Amygdala (tissue), 56 donors: ENCODE measurements around the gene SPOCK1.
"Not testable (repeated sequence)": the region's sequence is repeated elsewhere in the genome, so short reads cannot be mapped to it uniquely, and the experiment has no call there.

Experiments
- DNase-seq, 56 donors: peaks; one replicate each; lab custom pipeline; 2025; lab: John Stamatoyannopoulos, UW

Gene SPOCK1

GRCh38 chr5:137280656-137281055, 218.5 kb downstream of the SPOCK1 start:
- DNase-seq, result no peak

- DNase-seq, result no peak
Observed at GRCh38 chr5:137279521-137280231, 219.4 kb downstream of the SPOCK1 start.

GRCh38 chr5:137278476-137278875, 220.7 kb downstream of the SPOCK1 start:
- DNase-seq, result no peak

- DNase-seq, result no peak
Observed at GRCh38 chr5:137275083-137275482, 224.0 kb downstream of the SPOCK1 start.

DNA sequence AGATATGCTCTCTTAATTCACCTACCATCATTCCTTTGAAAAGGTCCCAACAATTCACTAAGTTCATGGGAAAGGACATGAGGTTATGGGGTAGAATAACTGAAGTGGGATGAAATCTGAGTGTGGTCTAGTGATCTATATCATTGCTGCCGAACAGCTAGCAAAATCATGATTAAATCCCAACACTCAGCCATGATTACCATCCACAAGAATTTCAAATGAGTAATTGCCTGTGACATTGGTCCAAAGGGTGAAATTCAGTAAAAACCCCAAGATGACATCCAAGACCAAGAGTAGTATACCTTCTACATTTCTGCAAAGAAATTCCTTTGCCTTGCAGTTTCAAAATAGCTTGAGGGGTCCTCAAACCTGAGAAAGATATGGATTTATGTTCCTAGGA, 225.6 kb downstream of the SPOCK1 start:
- DNase-seq, result no peak

DNA sequence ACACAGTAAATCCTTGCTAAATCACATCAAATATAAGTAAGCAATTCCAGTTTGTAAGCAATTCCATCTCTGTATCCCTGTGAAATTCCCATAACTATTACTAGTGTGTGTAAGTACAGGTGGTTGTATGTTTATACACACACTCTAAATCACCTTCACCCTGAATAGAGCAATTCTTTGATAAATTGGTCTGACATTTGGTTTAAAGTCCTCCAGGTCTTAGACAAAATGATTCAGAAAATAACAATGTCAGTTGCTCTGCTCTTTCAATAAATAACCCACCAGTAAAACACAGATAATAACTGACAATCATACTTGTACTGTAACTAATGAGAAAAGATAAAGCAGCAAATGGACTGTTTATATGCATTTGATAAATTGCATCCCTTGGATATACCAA, 226.3 kb downstream of the SPOCK1 start:
- DNase-seq, result no peak

GRCh38 chr5:137269946-137270345, 229.2 kb downstream of the SPOCK1 start:
- DNase-seq, result no peak

DNA sequence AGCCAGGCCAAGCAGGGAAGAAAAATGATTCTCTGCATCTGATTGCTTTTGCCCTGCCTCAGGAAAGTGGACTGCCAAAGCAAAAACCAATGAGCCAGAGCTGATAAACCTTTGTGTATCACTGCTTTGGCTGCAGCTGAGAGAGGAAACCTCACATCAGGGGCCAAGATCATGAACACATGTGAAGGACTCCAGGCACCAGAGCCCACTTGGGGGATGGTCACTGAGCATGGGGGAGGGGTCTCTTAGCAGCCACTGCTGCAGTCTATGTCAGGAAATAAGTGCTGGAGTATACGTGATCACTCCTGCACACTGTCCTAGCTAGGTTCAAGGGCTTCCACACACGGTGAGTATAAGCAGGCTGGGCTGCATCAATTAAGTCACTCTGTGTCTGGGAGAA, 229.9 kb downstream of the SPOCK1 start:
- DNase-seq, result no peak

- no peak for DNase-seq
Observed at GRCh38 chr5:137268646-137269045, 230.5 kb downstream of the SPOCK1 start.

GRCh38 chr5:137266186-137266585, 232.9 kb downstream of the SPOCK1 start:
- DNase-seq, result no peak

DNA sequence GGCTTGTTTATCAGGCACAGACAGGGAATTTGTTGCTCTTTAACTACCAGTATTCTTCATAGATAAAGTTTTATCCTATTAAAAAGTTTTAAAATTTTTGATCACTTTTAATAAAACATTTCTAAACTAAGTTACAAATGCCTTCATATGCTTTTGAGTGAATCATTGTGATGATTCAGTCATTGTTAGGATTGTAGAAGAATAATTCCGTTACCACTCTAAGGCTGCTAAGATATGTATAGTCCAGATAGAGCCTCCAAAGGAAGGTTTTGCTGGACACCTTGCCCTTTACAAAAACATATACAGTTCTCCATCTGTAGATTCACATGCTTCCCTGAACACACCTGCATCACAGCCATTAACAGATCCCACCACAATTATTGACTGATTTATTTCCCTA, 233.7 kb downstream of the SPOCK1 start:
- DNase-seq, result no peak

- DNase-seq, result no peak
Observed at GRCh38 chr5:137264573-137264972, 234.6 kb downstream of the SPOCK1 start.

DNA sequence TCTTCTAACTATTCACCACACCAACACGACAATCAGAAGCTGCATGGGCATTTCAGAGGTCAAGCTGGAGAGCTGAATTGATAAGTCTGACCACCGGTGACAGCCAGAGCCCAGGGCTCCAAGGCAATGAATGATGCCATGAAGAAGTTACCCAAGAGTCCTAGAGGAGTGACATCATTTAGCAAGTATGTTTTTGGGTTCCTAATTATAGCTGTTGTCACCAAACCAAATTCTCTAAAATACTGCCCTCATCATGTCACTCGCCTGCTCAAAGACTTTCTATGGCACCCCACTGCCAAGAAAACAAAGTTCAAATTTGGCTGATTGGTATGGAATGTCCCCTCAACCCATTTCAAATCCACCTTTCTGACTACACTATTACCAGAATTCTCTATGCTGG, 235.1 kb downstream of the SPOCK1 start:
- no peak for DNase-seq

- no peak for DNase-seq
Observed at GRCh38 chr5:137263371-137264005, 235.6 kb downstream of the SPOCK1 start.

DNA sequence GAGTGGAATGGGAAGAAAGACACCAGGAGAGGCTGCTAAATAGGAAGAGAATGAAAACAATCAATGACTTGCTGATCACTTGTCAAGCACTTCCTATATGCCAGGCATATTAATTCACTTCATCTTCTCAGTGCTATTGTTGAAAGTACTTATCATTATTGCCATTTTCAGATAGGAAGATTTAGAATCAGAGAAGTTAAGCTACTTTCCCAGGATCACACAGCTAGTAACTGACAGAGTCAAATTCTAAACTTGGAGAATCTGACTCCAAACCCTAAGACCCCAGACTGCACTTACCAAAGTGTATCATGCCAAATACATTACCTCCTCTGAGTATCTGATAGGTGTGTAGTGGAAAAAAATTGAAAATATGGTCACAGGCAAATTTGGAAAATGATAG, 236.3 kb downstream of the SPOCK1 start:
- DNase-seq, result no peak

- no peak for DNase-seq
Observed at GRCh38 chr5:137260820-137261695, 238.1 kb downstream of the SPOCK1 start.

DNA sequence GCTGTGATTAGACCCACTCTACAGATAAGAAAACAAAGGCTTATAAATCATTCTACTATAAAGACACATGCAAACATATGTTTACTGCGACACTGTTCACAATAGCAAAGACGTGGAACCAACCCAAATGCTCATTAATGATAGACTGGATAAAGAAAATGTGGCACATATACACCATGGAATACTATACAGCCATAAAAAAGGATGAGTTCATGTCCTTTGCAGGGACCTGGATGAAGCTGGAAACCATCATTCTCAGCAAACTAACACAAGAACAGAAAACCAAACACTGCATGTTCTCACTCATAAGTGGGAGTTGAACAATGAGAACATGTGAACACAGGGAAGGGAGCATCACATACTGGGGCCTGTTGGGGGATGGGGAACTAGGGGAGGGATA, 240.0 kb downstream of the SPOCK1 start:
- not testable (repeated sequence) for DNase-seq

- peak in 28 of 56 donors; percentile 4 to 70 (median 32) for DNase-seq
Observed at GRCh38 chr5:137254119-137255090, 244.7 kb downstream of the SPOCK1 start.

GRCh38 chr5:137252512-137252911, 246.6 kb downstream of the SPOCK1 start:
- no peak for DNase-seq

DNA sequence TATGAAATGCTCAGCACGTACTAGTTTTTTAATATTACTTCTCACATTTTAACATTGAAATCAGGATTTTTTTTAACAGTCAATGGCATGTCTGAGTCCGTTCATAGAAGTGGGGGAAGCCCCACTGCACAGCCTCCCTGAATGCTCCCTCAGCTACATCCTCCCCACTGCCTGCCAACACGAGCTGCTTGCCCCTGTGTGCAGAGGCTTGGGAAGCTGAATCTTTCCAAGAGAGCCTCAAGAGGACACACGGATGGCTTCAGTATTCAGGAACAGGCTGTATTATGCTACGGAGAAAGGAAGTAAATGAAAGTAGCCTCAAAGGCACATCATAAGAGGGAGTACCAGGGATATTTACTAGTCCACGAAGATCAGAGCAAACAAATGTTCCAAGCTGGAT, 248.7 kb downstream of the SPOCK1 start:
- no peak for DNase-seq
